Stimulated activated CD8-positive, alpha-beta memory T cell treated with anti-CD3 and anti-CD28 coated beads, Interleukin-15, amount 100 ng/mL, for 4 hours (primary cell): ENCODE data around the gene LOXL1.
"Not testable (repeated sequence)": the region's sequence is repeated elsewhere in the genome, so short reads cannot be mapped to it uniquely, and the experiment has no call there.

Experiments
- DNase-seq, 2 donors: peaks; one replicate each; pipeline ENCODE4 v3.0.0-alpha.2; 2020; ENCODE audit warnings: low read depth in 2 of 2

The LOXL1 gene

GRCh38 chr15:73973683-73974200 is 47.5 kb downstream of the LOXL1 start:
- not testable (repeated sequence) for DNase-seq

- DNase-seq = not testable (repeated sequence)
Measured at GRCh38 chr15:73975440-73976125, 49.3 kb downstream of the LOXL1 start.

- DNase-seq = no peak
Measured at GRCh38 chr15:73978896-73979295, 52.6 kb downstream of the LOXL1 start.

DNA sequence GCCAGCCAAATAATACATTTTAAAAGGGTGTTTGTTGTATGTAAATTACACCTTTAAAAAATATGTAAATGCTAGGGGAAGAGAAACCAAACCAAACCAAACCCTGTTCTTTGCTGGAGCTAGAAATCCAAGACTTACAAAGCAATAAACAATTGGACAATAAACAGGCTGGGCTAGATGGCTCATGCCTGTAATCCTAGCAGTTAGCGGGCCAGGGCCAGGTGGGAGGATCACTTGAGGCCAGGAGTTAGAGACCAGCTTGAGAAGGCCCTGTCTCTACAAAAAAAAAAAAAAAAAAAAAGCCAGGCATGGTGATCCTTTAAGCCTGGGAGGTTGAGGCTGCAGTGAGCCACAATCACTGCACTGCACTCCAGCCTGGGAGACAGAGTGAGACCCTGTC is 53.4 kb downstream of the LOXL1 start:
- no peak for DNase-seq

DNA sequence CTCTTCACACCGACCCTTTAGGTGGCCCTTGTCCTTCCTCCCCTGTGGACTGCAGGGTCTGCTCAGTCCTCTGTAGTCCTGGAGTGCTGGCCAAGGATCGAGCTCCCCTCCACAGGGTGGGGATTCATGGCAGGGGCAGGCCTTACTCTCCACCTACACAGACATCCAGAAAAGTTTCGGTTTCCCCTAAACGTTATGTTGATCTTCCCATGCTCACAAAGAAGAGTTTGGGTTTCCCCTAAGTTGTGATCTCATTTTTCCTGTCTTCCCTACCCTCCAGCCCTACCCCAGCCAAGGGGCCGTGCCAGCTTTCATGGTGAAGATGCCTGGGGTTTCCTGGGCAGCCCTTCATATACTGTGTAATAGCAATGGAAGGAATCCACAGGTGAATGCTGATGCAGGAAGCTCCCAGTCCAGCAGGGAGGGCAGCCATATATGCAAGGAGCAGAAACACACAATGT is 55.5 kb downstream of the LOXL1 start:
- DNase-seq = no peak

GRCh38 chr15:73982222-73982962 is 56.1 kb downstream of the LOXL1 start:
- DNase-seq = no peak

DNA sequence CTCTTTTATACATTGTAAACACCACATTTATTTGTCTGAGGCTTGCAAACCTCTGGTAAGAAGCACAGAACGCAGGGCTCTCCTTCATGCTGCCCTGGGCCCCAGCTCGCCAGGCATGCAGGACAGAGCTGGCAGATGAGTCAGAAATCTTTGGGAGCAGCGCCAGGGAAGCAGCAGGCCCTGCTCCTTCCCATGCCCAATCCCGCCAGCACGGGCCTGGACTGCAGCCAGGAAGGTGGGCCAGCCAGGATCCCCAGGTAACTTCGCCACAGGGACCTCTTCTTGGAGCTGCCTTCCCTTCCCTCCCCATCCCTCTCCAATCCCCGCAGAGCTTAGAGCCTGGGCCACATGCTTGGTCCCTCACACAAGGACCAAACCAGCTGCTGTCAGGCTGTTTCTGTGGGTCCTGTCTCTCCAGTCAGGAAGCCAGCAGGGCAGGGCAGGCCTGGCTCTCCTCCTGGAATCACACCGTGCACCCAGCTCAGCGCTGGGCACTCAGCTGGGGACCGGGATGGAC is 57.0 kb downstream of the LOXL1 start:
- no peak for DNase-seq

GRCh38 chr15:73983773-73984172 is 57.5 kb downstream of the LOXL1 start:
- DNase-seq = no peak

GRCh38 chr15:73984208-73984979 is 58.1 kb downstream of the LOXL1 start:
- no peak for DNase-seq

DNA sequence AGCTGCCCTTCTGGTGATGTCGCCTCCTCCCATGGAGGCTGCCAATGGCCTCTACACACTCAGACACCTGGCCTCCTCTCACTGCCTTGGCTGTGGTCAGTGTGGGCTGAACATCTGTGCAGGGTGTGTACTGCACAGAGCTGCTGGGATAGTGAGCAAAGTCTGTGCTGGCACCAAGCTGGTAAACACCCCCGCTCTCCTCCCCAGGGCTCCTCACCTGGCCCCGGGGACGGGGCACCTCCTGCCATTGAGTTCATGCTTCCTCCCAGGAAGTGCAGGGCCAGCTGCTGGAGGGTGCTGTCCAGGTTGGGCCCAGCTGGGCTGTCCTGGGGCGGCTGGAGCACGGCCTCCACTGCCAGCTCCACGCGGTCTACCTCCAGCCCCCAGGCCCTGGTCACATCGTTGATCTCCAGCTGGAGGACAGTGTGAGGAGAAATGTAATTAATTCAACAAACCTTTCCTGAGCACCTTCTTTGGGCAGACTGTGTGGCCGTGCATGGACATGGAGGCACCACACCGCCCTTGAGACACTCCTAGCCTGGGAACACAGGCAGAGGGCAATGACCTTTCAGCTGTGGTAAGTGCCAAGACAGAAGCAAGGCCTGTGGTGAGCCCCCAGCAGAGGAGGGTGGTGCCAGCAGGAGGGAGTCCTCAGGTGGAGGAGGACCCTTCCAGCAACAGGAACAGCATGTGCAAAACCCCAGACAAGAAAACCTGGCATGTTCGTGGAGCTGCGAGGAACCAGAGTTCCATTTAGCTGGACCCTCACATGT is 59.0 kb downstream of the LOXL1 start:
- DNase-seq = no peak

- no peak for DNase-seq
Measured at GRCh38 chr15:73986055-73986775, 60.0 kb downstream of the LOXL1 start.

DNA sequence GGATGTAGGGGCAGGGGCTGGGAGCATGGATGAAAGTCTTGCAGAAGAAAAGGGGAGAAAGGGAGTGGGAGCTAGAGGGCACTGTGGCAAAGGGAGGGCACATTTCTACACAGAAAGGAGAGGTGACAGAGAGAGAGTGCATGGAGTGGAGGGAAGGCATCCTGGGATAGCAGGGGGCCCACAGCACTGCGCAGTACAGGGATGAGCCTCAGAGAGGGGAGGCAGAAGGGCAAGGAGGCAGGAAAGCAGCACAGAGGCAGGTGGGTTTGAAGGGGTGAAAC is 60.5 kb downstream of the LOXL1 start:
- no peak for DNase-seq

- no peak for DNase-seq
Measured at GRCh38 chr15:73987250-73987649, 61.0 kb downstream of the LOXL1 start.

- DNase-seq = no peak
Measured at GRCh38 chr15:73987681-73988444, 61.6 kb downstream of the LOXL1 start.

GRCh38 chr15:73988445-73988969 is 62.2 kb downstream of the LOXL1 start:
- DNase-seq = no peak

GRCh38 chr15:73989001-73989798 is 62.9 kb downstream of the LOXL1 start:
- no peak for DNase-seq

DNA sequence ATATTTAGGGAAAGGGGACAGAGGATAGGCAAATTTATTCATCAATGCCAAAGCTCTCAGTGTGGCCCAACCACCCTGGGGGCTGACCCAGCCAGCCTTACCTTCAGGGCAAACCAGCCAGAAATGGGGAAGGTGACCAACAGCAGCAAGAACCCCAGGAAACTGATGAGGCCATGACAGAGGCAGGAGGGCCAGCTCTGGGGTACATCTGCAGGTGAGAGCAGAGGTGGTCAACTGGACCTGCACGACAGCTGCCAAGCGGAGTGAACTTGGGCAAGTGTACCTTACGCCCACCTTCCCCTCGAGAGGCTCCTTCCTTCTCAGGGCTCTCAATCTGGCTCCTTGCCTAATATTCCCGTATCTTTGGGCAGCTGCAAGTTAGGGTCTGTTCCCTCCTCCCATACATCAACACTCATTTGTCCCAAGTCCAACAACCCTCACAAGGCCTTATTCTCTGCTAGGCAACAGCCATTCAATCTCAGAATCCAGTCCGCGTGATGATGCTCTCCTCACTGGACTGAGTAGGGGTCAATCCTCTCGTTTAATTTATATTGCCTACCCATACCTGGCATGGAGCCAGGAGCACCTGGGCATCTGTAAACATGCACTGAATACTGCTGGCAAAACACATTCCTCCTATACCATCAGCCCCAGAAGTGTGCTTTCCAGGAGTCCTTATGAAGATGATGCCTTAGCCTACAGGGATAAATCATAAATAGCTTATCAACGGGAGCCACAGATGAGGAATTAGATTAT is 64.2 kb downstream of the LOXL1 start:
- DNase-seq = no peak

DNA sequence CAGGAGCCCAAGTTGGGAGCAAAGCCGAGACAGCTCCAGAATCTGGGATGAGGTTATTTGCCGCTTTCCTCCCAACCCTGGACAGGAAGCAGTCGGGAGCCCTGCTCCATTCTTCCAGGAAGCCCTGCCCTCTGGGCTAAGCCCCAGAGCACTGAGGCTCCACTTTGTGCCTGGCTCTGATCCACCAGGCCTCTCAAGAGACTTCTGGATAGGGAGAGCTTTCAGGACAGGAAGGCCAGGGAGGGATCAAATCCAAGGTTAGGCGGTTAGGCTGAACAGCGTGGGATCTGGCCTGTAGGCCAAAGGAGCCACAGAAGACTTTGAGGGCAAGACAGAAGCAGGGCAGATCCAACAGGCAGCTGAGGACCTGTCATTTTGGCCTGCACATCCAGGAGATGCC is 65.0 kb downstream of the LOXL1 start:
- no peak for DNase-seq
